ENCODE measurements around the gene ASF1A. TPM values are rescaled to one million over a fixed set of nuclear protein-coding genes. Genes with fewer than 3 reads are reported as not detected.

Gene ASF1A
- polyA plus RNA-seq, 1 donor from 2014 or later = 65.6 TPM

DNA sequence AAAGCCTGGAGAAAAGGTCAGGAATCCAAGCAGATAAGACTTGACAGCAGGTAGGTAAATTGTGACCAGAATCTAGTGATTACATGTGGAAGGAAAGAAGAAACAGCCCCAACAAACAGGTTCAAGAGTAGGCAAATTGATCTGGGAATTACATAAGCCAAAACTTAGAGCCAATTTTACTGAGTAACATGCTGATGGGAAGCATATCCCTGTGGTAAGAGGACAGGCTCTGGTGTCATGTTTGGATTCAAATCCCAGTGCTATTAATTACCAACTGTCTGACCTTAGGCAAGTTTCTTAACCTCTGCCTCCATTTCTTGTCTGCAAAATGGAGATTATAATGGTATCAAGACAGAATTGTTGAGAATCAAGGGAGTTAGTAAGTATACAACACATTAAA is 20.6 kb downstream of the ASF1A start:
- Histone ChIP-seq H2AFZ (ENCODE audit: low read depth, low read length) (no peak overlapping the region), H3K4me3 (ENCODE audit: low read length) (no peak overlapping the region), H3K9me3 (ENCODE audit: low read length) (no peaks in the 10 kb centered on the region), H3K36me3 (ENCODE audit: insufficient read depth, low read length) (peaks cover 10% of the 10 kb centered on the region), H3K9me2 (ENCODE audit: insufficient read depth, low read length) (no peaks in the 10 kb centered on the region), H3K4me2 (ENCODE audit: low read length) (no peak overlapping the region), H4K20me1 (ENCODE audit: insufficient read depth) (no peaks in the 10 kb centered on the region), H3K27ac (ENCODE audit: low read length) (no peak overlapping the region), H3K79me2 (replicated peaks; ENCODE audit: insufficient read depth, low read length) (no peaks in the 10 kb centered on the region), H3K27me3 (ENCODE audit: insufficient read depth, low read depth, low read length) (no peaks in the 10 kb centered on the region), H3K9ac (ENCODE audit: low read length) (no peak overlapping the region), H3F3A (ENCODE audit: insufficient read depth, low read length, poor library complexity, severe bottlenecking) (no peaks in the 10 kb centered on the region)
- TF ChIP-seq EZH2 (IDR thresholded peaks at IDR 0.05; ENCODE audit: borderline replicate concordance, insufficient read depth, low read length, poor library complexity, severe bottlenecking) (no peak), TAF1 (IDR thresholded peaks at IDR 0.05; ENCODE audit: low read depth) (no peak), SMC3 (conservative IDR thresholded peaks at IDR 0.05; ENCODE audit: poor library complexity) (no peak), POLR2AphosphoS5 (IDR thresholded peaks at IDR 0.05) (no peak), RAD21 (conservative IDR thresholded peaks at IDR 0.05) (no peak), EP300 (conservative IDR thresholded peaks at IDR 0.05; ENCODE audit: poor library complexity, severe bottlenecking) (no peak), MXI1 (conservative IDR thresholded peaks at IDR 0.05; ENCODE audit: poor library complexity, severe bottlenecking) (no peak)
- TF ChIP-seq, protein P1, sequence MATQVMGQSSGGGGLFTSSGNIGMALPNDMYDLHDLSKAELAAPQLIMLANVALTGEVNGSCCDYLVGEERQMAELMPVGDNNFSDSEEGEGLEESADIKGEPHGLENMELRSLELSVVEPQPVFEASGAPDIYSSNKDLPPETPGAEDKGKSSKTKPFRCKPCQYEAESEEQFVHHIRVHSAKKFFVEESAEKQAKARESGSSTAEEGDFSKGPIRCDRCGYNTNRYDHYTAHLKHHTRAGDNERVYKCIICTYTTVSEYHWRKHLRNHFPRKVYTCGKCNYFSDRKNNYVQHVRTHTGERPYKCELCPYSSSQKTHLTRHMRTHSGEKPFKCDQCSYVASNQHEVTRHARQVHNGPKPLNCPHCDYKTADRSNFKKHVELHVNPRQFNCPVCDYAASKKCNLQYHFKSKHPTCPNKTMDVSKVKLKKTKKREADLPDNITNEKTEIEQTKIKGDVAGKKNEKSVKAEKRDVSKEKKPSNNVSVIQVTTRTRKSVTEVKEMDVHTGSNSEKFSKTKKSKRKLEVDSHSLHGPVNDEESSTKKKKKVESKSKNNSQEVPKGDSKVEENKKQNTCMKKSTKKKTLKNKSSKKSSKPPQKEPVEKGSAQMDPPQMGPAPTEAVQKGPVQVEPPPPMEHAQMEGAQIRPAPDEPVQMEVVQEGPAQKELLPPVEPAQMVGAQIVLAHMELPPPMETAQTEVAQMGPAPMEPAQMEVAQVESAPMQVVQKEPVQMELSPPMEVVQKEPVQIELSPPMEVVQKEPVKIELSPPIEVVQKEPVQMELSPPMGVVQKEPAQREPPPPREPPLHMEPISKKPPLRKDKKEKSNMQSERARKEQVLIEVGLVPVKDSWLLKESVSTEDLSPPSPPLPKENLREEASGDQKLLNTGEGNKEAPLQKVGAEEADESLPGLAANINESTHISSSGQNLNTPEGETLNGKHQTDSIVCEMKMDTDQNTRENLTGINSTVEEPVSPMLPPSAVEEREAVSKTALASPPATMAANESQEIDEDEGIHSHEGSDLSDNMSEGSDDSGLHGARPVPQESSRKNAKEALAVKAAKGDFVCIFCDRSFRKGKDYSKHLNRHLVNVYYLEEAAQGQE (IDR thresholded peaks at IDR 0.05; ENCODE audit: borderline replicate concordance) = no peak
- TF ChIP-seq, protein P2, sequence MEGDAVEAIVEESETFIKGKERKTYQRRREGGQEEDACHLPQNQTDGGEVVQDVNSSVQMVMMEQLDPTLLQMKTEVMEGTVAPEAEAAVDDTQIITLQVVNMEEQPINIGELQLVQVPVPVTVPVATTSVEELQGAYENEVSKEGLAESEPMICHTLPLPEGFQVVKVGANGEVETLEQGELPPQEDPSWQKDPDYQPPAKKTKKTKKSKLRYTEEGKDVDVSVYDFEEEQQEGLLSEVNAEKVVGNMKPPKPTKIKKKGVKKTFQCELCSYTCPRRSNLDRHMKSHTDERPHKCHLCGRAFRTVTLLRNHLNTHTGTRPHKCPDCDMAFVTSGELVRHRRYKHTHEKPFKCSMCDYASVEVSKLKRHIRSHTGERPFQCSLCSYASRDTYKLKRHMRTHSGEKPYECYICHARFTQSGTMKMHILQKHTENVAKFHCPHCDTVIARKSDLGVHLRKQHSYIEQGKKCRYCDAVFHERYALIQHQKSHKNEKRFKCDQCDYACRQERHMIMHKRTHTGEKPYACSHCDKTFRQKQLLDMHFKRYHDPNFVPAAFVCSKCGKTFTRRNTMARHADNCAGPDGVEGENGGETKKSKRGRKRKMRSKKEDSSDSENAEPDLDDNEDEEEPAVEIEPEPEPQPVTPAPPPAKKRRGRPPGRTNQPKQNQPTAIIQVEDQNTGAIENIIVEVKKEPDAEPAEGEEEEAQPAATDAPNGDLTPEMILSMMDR (IDR thresholded peaks at IDR 0.05; ENCODE audit: poor library complexity, severe bottlenecking) = no peak

DNA sequence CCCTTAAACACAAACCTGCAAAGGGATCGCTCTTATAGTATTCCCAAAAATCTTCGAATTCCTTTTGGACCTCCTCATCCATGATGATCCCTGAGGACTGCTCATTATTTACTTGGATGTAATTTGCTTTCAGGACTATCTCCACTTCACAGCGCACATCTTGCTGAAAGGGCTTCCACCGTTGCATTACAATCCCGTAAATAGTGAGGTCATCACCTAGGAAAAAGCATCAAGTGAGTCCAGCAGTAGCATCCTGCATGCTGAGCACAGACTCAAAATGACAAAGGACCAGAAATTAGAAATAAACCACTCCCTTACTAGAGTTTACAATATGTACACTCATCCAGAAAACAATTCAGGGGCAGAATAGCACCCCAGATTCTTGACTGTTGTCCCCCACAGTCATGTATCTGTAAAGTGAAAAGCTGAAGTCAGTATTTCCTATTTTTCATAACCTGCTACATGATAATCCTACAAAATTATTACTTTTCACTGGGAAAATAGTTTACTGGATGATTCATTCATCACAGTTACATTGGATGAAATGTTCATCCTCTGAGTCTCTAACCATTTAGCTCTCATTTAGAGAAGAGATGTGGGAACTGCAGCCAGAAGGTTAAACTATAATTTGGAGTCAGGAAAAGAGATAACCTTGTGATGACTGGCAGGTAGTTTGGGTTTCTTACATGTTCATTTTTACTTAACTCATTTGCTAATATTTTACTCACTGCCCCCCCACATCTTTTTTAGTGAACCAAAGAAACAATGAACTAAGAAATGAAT is 23.8 kb downstream of the ASF1A start:
- Histone ChIP-seq H3K4me2 (ENCODE audit: low read length) (no peak overlapping the region), H3K9me2 (ENCODE audit: insufficient read depth, low read length) (no peaks in the 10 kb centered on the region)

More for the DNA sequence above, 23.8 kb downstream of the ASF1A start:
- Histone ChIP-seq H3F3A (ENCODE audit: insufficient read depth, low read length, poor library complexity, severe bottlenecking) (no peaks in the 10 kb centered on the region), H2AFZ (ENCODE audit: low read depth, low read length) (no peak overlapping the region), H3K4me3 (ENCODE audit: low read length) (no peak overlapping the region), H3K27me3 (ENCODE audit: insufficient read depth, low read depth, low read length) (no peaks in the 10 kb centered on the region), H4K20me1 (ENCODE audit: insufficient read depth) (no peaks in the 10 kb centered on the region), H3K9me3 (ENCODE audit: low read length) (no peaks in the 10 kb centered on the region), H3K79me2 (replicated peaks; ENCODE audit: insufficient read depth, low read length) (no peaks in the 10 kb centered on the region), H3K9ac (ENCODE audit: low read length) (no peak overlapping the region), H3K36me3 (ENCODE audit: insufficient read depth, low read length) (peaks cover under 1% of the 10 kb centered on the region), H3K27ac (ENCODE audit: low read length) (no peak overlapping the region)
- no peak for TF ChIP-seq TAF1 (IDR thresholded peaks at IDR 0.05; ENCODE audit: low read depth)
- TF ChIP-seq, protein P2 (IDR thresholded peaks at IDR 0.05; ENCODE audit: poor library complexity, severe bottlenecking) = no peak
- no peak for TF ChIP-seq MXI1 (conservative IDR thresholded peaks at IDR 0.05; ENCODE audit: poor library complexity, severe bottlenecking)
- TF ChIP-seq EZH2 (IDR thresholded peaks at IDR 0.05; ENCODE audit: borderline replicate concordance, insufficient read depth, low read length, poor library complexity, severe bottlenecking) = no peak
- TF ChIP-seq EP300 (conservative IDR thresholded peaks at IDR 0.05; ENCODE audit: poor library complexity, severe bottlenecking) = no peak
- TF ChIP-seq SMC3 (conservative IDR thresholded peaks at IDR 0.05; ENCODE audit: poor library complexity) = no peak
- TF ChIP-seq, protein P1 (IDR thresholded peaks at IDR 0.05; ENCODE audit: borderline replicate concordance) = no peak
- TF ChIP-seq RAD21 (conservative IDR thresholded peaks at IDR 0.05) = no peak
- no peak for TF ChIP-seq POLR2AphosphoS5 (IDR thresholded peaks at IDR 0.05)
